Activated CD4-positive, alpha-beta T cell treated with anti-CD3 and anti-CD28 coated beads, Interleukin-2, amount 50 U/mL, for 48 hours (primary cell): ENCODE results near the gene BGLAP.
A peak's percentile ranks its signal among the peaks of the same experiment; 100 is the strongest.

Experiments
- DNase-seq, 2 experiments: peaks; one replicate each; pipeline ENCODE4 v3.0.0-alpha.2; 2020

Gene BGLAP

DNA sequence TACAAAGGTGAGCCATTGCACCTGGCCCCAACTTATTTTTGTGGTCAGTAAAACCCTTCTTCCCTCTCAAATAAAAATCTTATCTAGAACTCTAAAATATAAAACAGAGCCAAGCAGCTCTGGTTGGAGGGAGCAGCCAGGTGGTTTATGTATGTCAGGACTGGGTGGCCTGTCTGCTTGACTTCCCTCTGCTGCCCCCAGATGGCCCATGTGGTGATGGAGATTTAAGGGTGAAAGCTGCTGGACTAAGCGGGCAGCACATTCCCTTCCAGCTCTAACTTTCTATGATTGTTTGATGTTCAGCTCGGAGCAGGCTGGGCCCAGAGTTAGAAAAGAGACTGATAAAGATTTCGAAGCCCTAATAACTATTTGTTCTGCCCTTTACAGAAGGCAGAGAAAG, 17.8 kb downstream of the BGLAP start:
- DNase-seq, result no peak

DNA sequence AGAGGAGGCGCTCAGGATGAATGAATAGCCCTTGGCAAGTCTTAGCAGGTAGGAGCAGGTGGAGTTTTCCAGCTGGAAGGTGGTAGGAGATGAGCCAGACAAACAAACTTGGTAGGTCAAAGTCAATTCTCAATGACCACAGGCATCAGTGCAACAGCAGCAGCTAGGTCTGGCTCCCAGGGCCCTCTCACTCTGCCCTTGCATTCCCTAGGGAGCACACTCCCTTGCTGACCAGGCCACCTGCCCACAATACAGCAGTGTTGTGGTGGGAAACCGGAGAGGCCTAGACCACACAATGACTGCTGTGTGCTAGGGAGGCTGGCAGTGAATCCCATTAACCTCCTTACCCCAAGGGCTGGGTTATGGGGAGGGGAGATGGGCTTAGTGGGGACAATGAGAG, 18.9 kb downstream of the BGLAP start:
- no peak for DNase-seq

DNA sequence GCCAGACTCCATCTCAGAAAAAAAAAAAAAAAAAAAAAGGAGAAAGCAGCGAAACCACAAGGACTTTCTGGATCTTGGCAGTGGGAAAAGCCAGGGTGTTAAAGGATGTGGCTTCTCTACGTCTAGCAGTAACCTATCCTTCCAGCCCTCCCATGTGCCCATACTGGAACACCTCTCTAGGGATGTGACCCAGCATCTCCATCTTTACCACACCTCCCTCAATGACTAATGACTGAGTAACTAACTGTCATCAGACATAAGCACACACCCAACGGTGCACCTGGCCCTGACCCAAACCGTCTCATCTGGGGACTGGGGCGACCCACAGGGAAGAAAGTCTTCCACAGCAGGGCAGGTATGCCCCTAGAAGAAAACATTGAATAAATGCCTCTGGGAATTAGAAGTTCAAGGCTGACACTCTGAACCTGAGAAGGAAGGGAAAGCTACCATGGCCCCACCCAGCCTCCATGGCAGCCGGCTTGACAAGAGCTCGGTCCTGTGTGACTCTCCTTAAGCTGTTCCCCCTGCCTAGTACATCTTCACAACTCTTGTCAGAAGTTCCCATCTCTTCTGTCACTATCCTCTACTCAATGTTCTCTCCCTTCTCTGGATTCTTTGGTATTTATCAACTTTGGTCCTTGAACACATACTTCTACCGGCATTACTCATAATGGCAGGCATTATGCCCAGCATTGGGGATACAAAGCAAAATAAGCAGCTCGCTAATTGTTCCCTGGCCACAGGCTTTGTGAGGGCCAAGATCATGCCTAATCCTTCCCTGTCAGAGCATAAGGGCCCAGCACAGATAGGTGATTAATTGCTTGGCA, 20.7 kb downstream of the BGLAP start:
- no peak for DNase-seq

DNA sequence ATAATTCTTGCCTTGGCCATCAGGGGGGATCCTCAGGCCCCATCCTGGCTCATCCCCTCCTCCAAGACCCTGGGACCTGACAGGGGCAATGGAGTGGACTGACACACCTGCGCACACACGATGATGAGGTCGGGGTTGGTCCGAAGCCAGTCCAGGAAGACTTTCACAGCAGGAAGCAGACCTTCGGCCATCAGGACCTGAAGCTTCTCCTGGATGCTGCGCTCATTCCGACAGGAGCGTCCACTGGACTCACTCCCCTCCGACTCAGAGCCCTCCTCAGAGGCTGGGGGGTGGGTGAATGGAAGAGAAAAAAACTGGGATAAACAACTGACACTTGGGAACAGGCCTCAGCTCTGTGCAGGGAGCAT, 21.3 kb downstream of the BGLAP start:
- no peak for DNase-seq

DNA sequence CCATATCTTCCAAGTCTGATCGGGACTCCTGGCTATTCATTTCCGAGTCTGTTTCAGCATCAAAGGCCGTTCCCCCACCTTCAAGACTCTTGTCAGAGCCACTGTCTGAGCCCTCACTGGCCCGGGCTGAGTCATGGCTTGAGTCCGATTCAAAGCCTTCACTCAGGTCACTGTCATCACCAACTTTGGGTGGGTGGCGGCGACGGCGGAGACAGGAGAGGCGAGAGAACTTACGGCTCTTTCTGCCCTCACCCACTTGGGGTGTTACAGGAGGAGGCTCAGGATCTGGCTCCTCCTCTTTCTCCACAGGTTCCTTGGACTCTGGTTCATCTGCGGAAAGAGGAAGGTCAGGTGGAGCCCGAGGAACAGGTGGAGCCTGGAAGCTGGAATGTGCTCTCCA, 24.1 kb downstream of the BGLAP start:
- no peak for DNase-seq

DNA sequence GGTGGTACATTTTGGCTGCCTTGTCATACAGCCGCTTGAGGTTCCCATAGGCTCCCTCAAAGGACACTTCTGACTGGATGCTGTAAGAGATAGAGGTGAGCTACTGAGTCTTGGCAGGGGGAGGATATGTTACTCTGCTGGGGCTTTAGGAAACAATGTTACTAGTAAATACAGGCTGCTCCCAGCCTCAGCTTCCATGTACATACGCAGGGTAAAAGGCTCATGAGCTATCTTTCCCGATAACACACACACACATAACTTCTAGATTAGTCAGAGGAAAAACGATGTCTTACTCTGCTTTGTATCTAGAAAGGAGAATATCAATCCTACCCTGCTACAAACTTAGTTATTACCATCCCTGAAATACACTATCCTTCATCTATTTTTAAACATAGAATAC, 26.4 kb downstream of the BGLAP start:
- no peak for DNase-seq

DNA sequence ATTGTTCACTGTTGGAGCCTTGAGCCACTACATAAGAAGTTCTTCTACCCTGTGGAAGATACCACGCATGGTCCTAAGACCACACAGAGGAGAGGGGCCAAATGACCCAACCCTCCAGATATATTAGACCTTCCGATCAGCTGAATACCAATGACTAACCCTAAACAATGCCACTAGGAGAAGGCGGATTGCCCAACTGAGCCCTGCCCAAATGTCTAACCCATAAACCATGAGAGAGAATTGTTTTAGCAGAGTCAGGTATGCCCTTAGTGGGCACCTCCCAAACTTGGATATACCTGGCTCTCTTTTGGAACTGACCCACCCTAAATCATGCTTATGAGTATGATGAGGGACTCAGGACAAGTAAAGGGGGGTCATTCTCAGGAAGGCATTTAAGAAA, 28.3 kb downstream of the BGLAP start:
- no peak for DNase-seq

DNA sequence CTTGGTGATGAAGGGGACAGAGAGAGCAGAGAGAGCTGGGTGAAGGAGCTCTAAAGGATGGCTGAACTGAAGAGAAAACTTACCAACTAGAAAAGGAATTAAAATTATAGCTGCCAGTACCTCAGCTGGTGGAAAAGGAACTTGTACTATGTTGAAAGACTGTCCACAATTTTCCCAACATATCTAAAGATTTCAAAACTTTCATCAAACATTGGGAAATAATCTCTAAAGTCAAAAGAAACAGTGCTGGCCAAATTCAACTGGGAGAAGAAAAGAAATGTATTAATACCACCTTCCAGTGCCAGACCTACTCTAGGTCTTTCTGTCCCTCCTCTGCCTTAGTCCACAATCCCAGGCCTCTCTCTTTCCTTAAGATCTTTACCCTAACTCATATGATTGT, 34.5 kb downstream of the BGLAP start:
- no peak for DNase-seq

DNA sequence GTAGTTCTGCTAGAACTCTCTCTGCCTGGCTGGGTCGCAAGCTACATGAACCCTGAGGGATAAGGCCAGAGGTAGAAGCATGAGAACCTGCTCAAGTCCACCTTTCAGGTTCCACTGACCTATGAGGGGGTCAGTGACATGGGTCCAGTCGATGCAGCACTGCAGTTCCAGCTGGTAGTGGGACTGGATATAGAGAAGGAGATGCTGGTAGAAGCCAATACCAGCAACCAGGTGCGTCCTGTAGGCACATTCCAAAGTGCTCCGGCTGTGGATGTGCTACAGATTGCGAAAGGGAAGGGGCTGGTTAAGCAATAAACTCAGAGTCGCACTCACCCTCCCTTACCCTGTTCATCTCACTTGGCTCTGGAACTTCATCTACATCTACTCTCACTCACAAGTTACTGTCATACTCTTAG, 35.0 kb downstream of the BGLAP start:
- DNase-seq, result no peak

DNA sequence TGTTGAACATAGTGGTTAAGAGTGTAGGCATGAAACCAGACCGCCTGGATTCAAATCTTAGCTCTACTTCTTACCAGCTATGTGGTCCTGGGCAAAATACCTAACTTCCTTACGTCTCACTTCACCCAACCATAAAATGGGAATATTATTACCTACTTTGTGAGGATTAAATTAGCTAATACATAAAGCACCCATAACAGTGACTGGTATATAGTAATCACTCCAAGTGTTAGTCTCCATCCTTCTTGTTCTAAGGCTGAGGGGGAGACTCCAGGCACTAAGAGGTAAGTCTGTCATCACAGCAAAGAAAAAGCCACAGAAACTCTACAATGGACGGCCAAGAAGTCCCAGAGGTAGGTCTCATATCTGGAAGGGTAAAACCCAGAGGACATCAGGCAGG, 37.9 kb downstream of the BGLAP start:
- DNase-seq, result no peak

DNA sequence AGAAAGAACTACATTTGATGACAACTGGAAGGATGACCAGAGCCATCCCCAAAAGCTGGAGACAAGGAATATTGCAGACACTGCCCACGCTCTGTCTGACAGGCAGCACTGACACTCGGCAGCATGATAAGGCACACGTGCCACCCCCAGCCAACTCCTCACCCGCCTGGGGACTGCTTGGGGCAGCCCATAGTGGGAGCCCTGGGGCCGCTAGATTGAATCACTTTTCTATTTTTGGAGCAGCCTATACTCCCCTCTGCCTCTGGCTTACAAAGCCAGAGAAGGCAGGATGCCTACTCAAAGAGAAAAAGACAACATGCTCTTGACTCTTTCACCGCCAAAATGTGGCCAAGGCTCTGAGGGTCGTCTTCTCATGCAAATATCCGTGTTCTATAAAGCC, 39.3 kb downstream of the BGLAP start:
- peak; percentile 58 to 70 for DNase-seq

DNA sequence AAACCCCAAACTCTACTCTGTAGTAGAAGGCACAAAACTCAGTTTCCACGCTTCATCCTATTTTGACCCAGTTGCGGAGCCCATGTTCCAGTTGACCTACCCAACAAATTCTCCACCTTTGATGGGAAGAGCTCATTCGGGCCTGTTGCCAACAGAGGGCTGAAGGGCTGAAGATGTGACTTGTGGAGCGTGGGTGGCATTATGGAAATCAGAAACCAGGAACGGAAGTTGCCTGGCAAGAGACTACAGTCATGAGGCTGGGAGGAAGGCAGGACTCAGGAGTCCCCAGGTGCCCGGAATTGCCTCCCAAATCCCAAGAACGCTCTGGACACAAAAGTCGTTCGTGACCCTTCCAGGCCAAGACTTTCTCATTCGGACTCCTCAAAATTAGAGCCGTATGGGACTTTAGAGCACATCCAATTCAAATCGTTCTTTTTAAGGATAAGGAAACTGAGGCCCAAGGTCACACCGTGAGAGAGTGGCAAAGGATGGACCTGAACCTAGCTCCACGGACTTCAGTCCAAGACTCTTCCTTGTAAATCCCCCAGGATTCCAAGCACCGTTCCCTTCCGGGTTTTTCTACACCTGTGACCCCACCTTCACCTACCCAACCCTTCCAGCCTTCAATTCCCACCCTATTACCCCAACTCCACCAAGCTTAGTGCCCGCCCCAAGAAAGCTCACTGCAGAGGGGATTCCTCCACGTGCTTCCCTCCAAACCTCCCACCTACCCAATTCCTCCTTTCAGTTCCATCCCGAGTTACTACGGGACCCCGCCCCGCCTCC, 39.9 kb downstream of the BGLAP start:
- peak; percentile 43 to 59 for DNase-seq

DNA sequence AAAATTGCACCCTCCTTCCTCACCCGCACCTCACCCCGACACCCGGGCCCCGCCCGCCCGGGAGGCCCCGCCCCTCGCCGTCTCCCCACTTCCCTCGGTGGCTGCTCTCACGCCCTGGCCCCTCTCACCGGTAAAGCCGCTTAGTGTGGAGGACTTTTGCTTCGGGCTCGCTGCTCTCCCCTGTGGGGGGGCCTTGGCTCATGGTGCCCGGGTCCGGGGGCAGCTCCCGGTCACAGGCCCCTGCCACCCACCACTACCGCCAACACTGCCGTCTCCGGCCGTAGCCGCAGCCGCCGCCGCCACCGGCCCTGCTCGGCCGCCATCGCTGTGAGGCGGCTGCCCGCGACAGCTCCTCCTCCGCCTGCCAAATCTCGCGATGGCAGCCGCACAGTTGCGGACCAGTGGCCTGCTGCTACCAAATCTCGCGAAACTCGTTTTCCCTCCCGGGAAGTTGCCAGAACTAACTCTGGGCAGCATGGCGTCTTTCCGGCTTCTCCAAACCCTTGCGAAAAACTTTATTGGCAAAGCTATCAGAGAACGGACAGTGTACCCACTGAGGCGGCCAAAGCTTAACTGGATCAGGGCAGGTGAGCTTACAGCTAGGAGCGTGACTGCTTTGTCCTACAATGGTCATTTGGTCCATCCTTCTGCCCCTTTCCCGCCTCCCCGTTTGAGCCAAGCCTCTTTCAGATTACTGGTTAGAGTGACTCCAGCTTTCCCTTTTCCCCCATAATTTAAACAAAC, 40.7 kb downstream of the BGLAP start, which contains the start of gene SMG5:
TSS of gene SMG5 (minus strand) at position 347 of the 744 bp plus-strand sequence. CDS start at position 202, 145 bp downstream.
- DNase-seq, result peak; percentile 93 to 96

DNA sequence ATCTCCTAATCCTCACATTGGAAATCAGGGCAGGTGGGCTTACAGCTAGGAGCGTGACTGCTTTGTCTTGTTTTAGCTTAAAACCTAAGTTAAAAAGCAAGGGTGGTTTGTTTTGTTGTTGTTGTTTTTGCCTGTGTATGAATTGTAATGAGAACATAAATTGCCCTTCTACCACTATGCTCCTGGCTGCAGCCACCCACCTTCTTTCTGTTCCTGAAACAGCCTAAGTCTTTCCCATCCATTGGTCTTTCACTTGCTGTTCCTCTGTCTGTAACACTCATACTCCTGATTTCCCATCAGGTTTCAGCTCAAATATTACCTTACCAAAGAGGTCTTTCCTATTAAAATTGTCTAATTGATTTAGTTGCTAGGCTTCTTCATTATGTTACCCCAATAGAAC, 41.5 kb downstream of the BGLAP start:
- DNase-seq, result no peak

DNA sequence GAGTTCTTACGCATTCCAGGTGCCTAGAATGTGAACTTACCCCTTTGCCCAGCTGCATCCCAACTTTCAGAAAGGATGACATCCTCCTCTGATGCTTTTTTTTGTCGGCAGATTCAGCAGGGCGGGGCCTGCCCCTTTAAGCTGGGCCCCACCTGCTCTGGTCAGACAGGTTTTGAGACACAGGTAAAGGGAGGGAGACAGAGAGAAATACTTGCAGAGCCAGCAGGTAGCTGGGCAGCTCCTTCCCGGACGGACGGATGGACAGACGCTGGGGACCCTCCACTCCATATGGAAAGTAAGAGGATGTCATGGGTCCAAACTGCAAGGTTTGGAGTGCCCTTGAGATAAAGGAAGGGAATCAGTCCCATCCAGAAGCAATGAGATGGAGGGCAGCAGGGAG, 42.1 kb downstream of the BGLAP start, which contains the start of gene TMEM79:
TSS of gene TMEM79 (plus strand) at position 214 of the 400 bp plus-strand sequence. CDS start 902 bp downstream, outside the sequence.
- no peak for DNase-seq

DNA sequence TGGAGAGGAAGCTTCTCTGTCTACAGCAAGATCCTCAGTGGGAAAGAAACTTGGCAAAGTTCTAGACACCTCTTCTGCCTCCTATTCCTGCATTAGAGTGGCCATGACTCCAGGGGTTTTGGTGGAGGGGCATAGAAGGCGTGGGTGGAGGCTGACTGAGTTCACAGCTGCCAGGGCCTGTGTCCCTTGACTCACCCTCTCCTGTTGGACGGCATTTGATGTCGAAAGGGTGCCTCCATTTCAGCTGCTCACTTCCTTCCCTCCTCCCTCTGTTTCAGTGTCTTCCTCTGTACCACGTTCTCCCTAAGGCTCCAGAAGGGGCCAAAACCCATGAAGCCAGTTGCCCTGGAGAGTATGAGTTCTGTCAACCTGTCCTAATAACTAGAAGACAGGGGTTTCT, 42.8 kb downstream of the BGLAP start:
- no peak for DNase-seq

DNA sequence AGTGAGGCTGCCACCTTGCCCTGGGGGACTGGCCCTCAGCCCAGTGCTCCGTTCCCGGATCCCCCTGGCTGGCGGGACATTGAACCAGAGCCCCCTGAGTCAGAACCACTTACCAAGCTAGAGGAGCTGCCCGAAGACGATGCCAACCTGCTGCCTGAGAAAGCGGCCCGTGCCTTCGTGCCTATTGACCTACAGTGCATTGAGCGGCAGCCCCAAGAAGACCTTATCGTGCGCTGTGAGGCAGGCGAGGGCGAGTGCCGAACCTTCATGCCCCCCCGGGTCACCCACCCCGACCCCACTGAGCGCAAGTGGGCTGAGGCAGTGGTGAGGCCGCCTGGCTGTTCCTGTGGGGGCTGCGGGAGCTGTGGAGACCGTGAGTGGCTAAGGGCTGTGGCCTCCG, 43.5 kb downstream of the BGLAP start:
- DNase-seq, result no peak

DNA sequence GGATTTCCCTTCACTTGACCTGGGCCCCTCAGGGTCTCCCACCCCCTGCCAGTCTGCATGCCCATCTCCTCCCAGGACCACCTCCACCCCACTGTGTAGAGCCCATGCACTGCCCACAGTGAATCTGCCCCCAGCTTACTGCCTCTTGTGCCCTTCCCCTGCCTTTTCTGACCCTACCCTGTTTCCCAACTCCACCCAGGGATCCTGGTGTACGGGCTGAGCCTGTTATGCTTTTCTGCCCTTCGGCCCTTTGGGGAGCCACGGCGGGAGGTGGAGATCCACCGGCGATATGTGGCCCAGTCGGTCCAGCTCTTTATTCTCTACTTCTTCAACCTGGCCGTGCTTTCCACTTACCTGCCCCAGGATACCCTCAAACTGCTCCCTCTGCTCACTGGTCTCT, 44.1 kb downstream of the BGLAP start:
- no peak for DNase-seq

DNA sequence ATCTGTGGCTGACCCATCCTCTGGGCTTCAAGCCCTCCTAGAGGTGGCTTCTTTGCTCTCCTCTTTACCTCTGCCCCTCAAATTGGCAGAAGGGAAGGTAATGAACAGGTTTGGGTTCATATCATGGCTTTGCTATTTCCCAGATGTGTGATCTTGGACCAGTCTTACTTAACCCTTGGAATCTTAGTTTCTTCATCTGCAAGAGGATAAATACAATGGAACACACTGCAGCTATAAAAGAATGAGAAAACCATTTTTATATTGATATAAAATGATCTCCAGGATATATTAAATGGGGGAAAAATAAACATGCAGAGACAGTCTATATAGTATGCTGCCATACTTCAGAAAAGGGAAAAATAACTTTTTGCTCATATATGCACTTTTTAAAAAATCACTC, 47.9 kb downstream of the BGLAP start:
- DNase-seq, result no peak

DNA sequence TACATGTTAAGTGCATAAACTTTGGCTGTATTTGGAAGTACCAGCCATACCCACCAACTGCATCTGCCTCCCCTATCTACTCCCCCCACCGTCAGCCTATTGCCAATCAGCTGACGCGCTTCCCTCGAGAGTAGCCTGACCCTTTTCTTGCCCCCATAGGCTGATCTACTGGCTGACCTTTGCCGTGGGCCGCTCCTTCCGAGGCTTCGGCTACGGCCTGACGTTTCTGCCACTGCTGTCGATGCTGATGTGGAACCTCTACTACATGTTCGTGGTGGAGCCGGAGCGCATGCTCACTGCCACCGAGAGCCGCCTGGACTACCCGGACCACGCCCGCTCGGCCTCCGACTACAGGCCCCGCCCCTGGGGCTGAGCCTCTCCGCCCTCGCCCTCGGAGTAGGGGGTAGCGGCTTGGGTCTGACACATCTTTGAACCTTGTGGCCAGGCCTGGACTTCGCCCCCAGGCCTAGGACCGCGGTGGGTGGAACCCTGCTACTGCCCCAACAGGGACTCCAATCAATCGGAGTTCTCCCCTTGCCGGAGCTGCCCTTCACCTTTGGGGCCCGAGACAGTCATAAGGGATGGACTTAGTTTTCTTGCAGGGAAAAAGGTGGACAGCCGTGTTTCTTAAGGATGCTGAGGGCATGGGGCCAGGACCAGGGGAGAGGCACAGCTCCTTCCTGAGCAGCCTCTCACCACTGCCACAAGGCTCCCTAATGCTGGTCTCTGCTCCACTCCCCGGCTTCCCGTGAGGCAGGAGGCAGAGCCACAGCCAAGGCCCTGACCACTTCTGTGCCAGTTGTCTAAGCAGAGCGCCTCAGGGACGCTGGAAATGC, 49.5 kb downstream of the BGLAP start:
- DNase-seq, result no peak
